Measurements from ENCODE around the gene SGK2.

Gene SGK2

GRCh38 chr20:43516251-43516824 is 42.5 kb upstream of the SGK2 start:
- ChIA-PET CTCF (interaction anchor here (0.6 to 2.4 kb wide), 4 partner anchors 14 to 175 kb away, joined by 3 to 9 read pairs (median 6); no protein-coding TSS in a partner anchor), POLR2A (ENCODE audit: low non-redundant PET) (interaction anchor here (0.6 kb wide), 1 partner anchor 25 kb away, joined by 4 read pairs; no protein-coding TSS in a partner anchor)
- no peak for TF ChIP-seq CTCF (conservative IDR thresholded peaks at IDR 0.05; ENCODE audit: low read depth)
- peak overlapping the region; percentile 67 for H3K27ac ChIP-seq
- DNase-seq (ENCODE audit: low spot score), result no peak

GRCh38 chr20:43520074-43520630 is 38.7 kb upstream of the SGK2 start:
- H3K27ac ChIP-seq, result no peak overlapping the region
- POLR2A ChIA-PET (ENCODE audit: low non-redundant PET), result no interaction called here
- CTCF ChIA-PET, result no interaction called here
- DNase-seq (ENCODE audit: low spot score), result no peak
- no peak for TF ChIP-seq CTCF (conservative IDR thresholded peaks at IDR 0.05; ENCODE audit: low read depth)

GRCh38 chr20:43525021-43525420 is 33.8 kb upstream of the SGK2 start:
- no peak overlapping the region for H3K27ac ChIP-seq
- no peak for DNase-seq (ENCODE audit: low spot score)
- TF ChIP-seq CTCF (conservative IDR thresholded peaks at IDR 0.05; ENCODE audit: low read depth), result no peak
- POLR2A ChIA-PET (ENCODE audit: low non-redundant PET), result no interaction called here
- CTCF ChIA-PET, result no interaction called here

GRCh38 chr20:43528258-43528875 is 30.5 kb upstream of the SGK2 start:
- DNase-seq (ENCODE audit: low spot score), result no peak
- TF ChIP-seq CTCF (conservative IDR thresholded peaks at IDR 0.05; ENCODE audit: low read depth), result no peak
- POLR2A ChIA-PET (ENCODE audit: low non-redundant PET), result no interaction called here
- CTCF ChIA-PET, result interaction anchor here (0.9 to 2.9 kb wide), 3 partner anchors 10 to 14 kb away, joined by 3 to 21 read pairs (median 3); no protein-coding TSS in a partner anchor
- H3K27ac ChIP-seq, result no peak overlapping the region

- H3K27ac ChIP-seq, result no peak overlapping the region
- CTCF ChIA-PET, result interaction anchor here (0.6 to 2.9 kb wide), 4 partner anchors 9 to 80 kb away, joined by 3 to 21 read pairs (median 4); no protein-coding TSS in a partner anchor
- no peak for DNase-seq (ENCODE audit: low spot score)
- no peak for TF ChIP-seq CTCF (conservative IDR thresholded peaks at IDR 0.05; ENCODE audit: low read depth)
- POLR2A ChIA-PET (ENCODE audit: low non-redundant PET), result interaction anchor here (1.2 kb wide), 1 partner anchor 14 kb away, joined by 3 read pairs; no protein-coding TSS in a partner anchor
Measured at GRCh38 chr20:43529051-43529450, 29.8 kb upstream of the SGK2 start.

GRCh38 chr20:43529457-43530153 is 29.2 kb upstream of the SGK2 start:
- no peak overlapping the region for H3K27ac ChIP-seq
- TF ChIP-seq CTCF (conservative IDR thresholded peaks at IDR 0.05; ENCODE audit: low read depth), result no peak
- CTCF ChIA-PET, result interaction anchor here (0.6 to 2.9 kb wide), 5 partner anchors 9 to 81 kb away, joined by 3 to 21 read pairs (median 5); no protein-coding TSS in a partner anchor
- no peak for DNase-seq (ENCODE audit: low spot score)
- POLR2A ChIA-PET (ENCODE audit: low non-redundant PET), result interaction anchor here (0.7 to 1.2 kb wide), 2 partner anchors 15 to 196 kb away, joined by 3 read pairs; no protein-coding TSS in a partner anchor

Data from RWPE1 (cell line).